Tibial nerve (tissue), 4 donors: Measurements from ENCODE around the gene HADH. TPM values are rescaled to one million over a fixed set of nuclear protein-coding genes. Genes with fewer than 3 reads are reported as not detected.
"Not testable (repeated sequence)": the region's sequence is repeated elsewhere in the genome, so short reads cannot be mapped to it uniquely, and the experiment has no call there.

Experiments used
- DNase-seq, 2 donors: peaks; one replicate each; pipeline ENCODE4 v3.0.0-alpha.2; 2019; ENCODE audit warnings: low spot score in 2 of 2
- H3K27ac ChIP-seq, 4 donors: fragments of 200-600 bp; sonication (generic) in 3 of 4; one replicate each; pipeline ENCODE4 v1.5.1; 2017 to 2019; ENCODE audit warnings: mild to moderate bottlenecking in 1 of 4
- H3K27me3 ChIP-seq, 2 donors: fragments of 200-600 bp; sonication (generic) in 1 of 2; one replicate each; pipeline versions ENCODE4 v1.5.1 to v1.6.0; 2017 to 2019
- H3K36me3 ChIP-seq, 3 donors: fragments of 200-600 bp; sonication (generic); one replicate each; pipeline ENCODE4 v1.5.1; 2018 to 2019
- H3K4me1 ChIP-seq, 4 donors: fragments of 200-600 bp; sonication (generic) in 3 of 4; one replicate each; pipeline ENCODE4 v1.5.1; 2017 to 2019
- H3K4me3 ChIP-seq, 4 donors: fragments of 200-600 bp; sonication (generic) in 3 of 4; one replicate each; pipeline ENCODE4 v1.5.1; 2017 to 2019; ENCODE audit warnings: mild to moderate bottlenecking in 1 of 4, moderate library complexity in 1 of 4
- H3K9me3 ChIP-seq, 4 donors: fragments of 200-600 bp; sonication (generic) in 3 of 4; one replicate each; pipeline ENCODE4 v1.5.1; 2017 to 2019
- EP300 ChIP-seq, 2 donors: sonication (generic); formaldehyde crosslinking; IDR thresholded peaks; one replicate each; pipeline ENCODE4 v1.6.1; 2017; ENCODE audit warnings: antibody characterized with exemption in 2 of 2, mild to moderate bottlenecking in 1 of 2
- POLR2A ChIP-seq, 2 donors: fragments of 450-650 bp; IDR thresholded peaks; one replicate each; pipeline ENCODE4 v1.6.1; 2017; ENCODE audit warnings: antibody characterized with exemption in 2 of 2, mild to moderate bottlenecking in 2 of 2, moderate library complexity in 2 of 2
- WGBS, 2 donors: methylation state at CpG; one replicate each; pipeline ENCODE4 v1.1.5; 2018; 5-methylcytosine and 5-hydroxymethylcytosine counted together
- total RNA-seq, 4 donors: library from RNA; depleted of rRNA; stranded (reverse); fragments of >200 nt; gene quantifications; one replicate each; pipeline ENCODE4 v1.1.0, GENCODE V29; 2016
- TF ChIP-seq, protein P1 (sequence below), 5 experiments: fragments of 200-600 bp in 3 of 5; fragments of 450-650 bp in 2 of 5; sonication (generic) in 3 of 5; IDR thresholded peaks; one replicate each; pipeline ENCODE4 v1.5.1; 2016 to 2019; ENCODE audit warnings: antibody characterized with exemption in 5 of 5, mild to moderate bottlenecking in 3 of 5, moderate library complexity in 2 of 5

HADH gene
- total RNA-seq, 4 donors from 2014 or later: 42.2 to 107 (median 55.9) TPM

DNA sequence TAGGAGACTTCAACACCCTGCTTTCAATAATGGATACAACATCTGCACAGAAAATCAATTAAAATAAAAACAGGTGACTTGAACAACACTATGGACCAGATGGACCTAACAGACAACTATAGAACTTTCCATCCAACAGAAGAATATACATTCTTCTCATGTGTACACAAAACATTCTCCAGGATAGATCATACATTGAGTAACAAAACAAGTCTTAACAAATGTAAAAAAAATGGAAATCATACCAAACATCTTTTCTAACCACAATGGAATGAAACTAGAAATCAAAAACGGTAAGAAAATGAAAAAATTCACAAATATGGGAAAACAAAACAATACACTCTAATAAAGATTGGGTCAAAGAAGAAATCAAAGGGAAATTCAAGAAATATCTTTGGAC is 33.7 kb upstream of the HADH start:
- Histone ChIP-seq H3K27ac (no peak overlapping the region), H3K4me3 (no peak overlapping the region), H3K4me1 (no peaks in the 10 kb centered on the region), H3K36me3 (peaks cover 0 to 40% (median 0%) of the 10 kb centered on the region in 3 donors), H3K27me3 (no peaks in the 10 kb centered on the region), H3K9me3 (peaks cover 0 to 32% (median 2%) of the 10 kb centered on the region in 4 donors)
- 59 to 72% methylated on average over 1 of the region's 1 CpG for WGBS, 2 donors
- DNase-seq: no peak
- TF ChIP-seq, protein P1, sequence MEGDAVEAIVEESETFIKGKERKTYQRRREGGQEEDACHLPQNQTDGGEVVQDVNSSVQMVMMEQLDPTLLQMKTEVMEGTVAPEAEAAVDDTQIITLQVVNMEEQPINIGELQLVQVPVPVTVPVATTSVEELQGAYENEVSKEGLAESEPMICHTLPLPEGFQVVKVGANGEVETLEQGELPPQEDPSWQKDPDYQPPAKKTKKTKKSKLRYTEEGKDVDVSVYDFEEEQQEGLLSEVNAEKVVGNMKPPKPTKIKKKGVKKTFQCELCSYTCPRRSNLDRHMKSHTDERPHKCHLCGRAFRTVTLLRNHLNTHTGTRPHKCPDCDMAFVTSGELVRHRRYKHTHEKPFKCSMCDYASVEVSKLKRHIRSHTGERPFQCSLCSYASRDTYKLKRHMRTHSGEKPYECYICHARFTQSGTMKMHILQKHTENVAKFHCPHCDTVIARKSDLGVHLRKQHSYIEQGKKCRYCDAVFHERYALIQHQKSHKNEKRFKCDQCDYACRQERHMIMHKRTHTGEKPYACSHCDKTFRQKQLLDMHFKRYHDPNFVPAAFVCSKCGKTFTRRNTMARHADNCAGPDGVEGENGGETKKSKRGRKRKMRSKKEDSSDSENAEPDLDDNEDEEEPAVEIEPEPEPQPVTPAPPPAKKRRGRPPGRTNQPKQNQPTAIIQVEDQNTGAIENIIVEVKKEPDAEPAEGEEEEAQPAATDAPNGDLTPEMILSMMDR (IDR thresholded peaks at IDR 0.05): no peak
- TF ChIP-seq EP300 (IDR thresholded peaks at IDR 0.05) (no peak), POLR2A (IDR thresholded peaks at IDR 0.05) (no peak)

GRCh38 chr4:107966903-107967302 is 22.8 kb upstream of the HADH start:
- no peak overlapping the region for H3K4me3 ChIP-seq
- no peak for DNase-seq
- 48 to 51% methylated on average over 4 of the region's 4 CpGs for WGBS, 2 donors
- H3K27me3 ChIP-seq: no peaks in the 10 kb centered on the region
- H3K27ac ChIP-seq: peak overlapping the region in 1 of 4 donors; percentile 28
- no peaks in the 10 kb centered on the region for H3K36me3 ChIP-seq
- TF ChIP-seq EP300 (IDR thresholded peaks at IDR 0.05) (no peak), POLR2A (IDR thresholded peaks at IDR 0.05) (no peak)
- TF ChIP-seq, protein P1 (IDR thresholded peaks at IDR 0.05): no peak
- H3K9me3 ChIP-seq: peaks cover 0 to 7% (median 0%) of the 10 kb centered on the region in 4 donors
- no peaks in the 10 kb centered on the region for H3K4me1 ChIP-seq

- not testable (repeated sequence) for H3K9me3 ChIP-seq, DNase-seq, H3K27me3 ChIP-seq, H3K4me1 ChIP-seq, H3K27ac ChIP-seq, H3K36me3 ChIP-seq, H3K4me3 ChIP-seq
These were observed 22.2 kb upstream of the HADH start for GRCh38 chr4:107967519-107967918.

DNA sequence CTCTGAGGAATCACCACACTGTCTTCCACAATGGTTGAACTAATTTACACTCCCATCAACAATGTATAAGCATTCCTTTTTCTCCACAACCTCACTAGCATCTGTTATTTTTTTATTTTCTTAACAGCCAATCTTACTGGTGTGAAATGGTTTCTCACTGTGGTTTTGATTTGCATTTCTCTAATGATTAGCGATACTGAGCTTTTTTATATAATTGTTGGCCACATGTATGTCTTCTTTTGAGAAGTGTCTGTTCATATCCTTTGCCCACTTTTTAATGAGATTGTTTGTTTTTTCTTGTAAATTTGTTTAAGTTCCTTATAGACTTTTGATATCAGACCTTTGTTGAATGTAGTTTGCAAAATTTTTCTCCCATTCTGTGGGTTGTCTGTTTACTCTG is 21.8 kb upstream of the HADH start:
- H3K4me3 ChIP-seq, H3K4me1 ChIP-seq, H3K9me3 ChIP-seq, H3K36me3 ChIP-seq, DNase-seq, H3K27ac ChIP-seq, H3K27me3 ChIP-seq: not testable (repeated sequence)
- 86 to 90% methylated on average over 1 of the region's 1 CpG for WGBS, 2 donors

- Histone ChIP-seq H3K27ac (no peak overlapping the region), H3K36me3 (no peaks in the 10 kb centered on the region), H3K9me3 (peaks cover 0 to 7% (median 0%) of the 10 kb centered on the region in 4 donors), H3K27me3 (no peaks in the 10 kb centered on the region), H3K4me3 (no peak overlapping the region), H3K4me1 (no peaks in the 10 kb centered on the region)
- 73 to 84% methylated on average over 12 of the region's 12 CpGs for WGBS, 2 donors
- no peak for DNase-seq
- TF ChIP-seq EP300 (IDR thresholded peaks at IDR 0.05) (no peak), POLR2A (IDR thresholded peaks at IDR 0.05) (no peak)
- TF ChIP-seq, protein P1 (IDR thresholded peaks at IDR 0.05): no peak
These were observed 19.5 kb upstream of the HADH start for GRCh38 chr4:107970063-107970798.

DNA sequence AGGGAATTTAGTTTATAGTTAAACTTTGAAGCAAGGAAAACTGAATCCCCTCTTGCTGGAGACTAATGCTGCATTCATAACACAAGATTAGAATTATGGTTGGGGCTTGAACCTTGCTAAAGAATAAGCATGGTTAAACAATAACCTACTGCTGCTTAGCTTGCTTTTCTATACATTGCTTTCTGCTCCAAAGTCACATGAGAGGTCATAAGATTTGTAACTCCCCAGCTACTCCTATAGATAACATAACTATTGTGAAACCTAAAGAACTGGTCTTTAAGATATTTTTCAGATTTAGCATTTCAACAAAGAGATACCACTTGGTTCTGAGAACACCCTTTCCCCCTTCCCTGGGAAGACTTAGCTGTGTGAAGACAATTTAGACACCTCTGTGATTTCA is 17.1 kb upstream of the HADH start:
- H3K4me3 ChIP-seq: no peak overlapping the region
- TF ChIP-seq POLR2A (IDR thresholded peaks at IDR 0.05): no peak
- no peak for TF ChIP-seq EP300 (IDR thresholded peaks at IDR 0.05)
- TF ChIP-seq, protein P1 (IDR thresholded peaks at IDR 0.05): no peak

More for the DNA sequence above, 17.1 kb upstream of the HADH start:
- Histone ChIP-seq H3K27me3 (no peaks in the 10 kb centered on the region), H3K36me3 (no peaks in the 10 kb centered on the region), H3K27ac (no peak overlapping the region), H3K9me3 (peaks cover 0 to 3% (median 0%) of the 10 kb centered on the region in 4 donors), H3K4me1 (peaks cover 0 to 9% (median 0%) of the 10 kb centered on the region in 4 donors)
- DNase-seq: no peak
